Measurements from ENCODE around the gene TNNI2. TPM values are rescaled to one million over a fixed set of nuclear protein-coding genes. Genes with fewer than 3 reads are reported as not detected.
A peak's percentile ranks its signal among the peaks of the same experiment; 100 is the strongest.

The TNNI2 gene
- total RNA-seq (0.73 and 2.4 TPM in 2 replicates), polyA plus RNA-seq (5.5 and 10.9 TPM in 2 replicates)

DNA sequence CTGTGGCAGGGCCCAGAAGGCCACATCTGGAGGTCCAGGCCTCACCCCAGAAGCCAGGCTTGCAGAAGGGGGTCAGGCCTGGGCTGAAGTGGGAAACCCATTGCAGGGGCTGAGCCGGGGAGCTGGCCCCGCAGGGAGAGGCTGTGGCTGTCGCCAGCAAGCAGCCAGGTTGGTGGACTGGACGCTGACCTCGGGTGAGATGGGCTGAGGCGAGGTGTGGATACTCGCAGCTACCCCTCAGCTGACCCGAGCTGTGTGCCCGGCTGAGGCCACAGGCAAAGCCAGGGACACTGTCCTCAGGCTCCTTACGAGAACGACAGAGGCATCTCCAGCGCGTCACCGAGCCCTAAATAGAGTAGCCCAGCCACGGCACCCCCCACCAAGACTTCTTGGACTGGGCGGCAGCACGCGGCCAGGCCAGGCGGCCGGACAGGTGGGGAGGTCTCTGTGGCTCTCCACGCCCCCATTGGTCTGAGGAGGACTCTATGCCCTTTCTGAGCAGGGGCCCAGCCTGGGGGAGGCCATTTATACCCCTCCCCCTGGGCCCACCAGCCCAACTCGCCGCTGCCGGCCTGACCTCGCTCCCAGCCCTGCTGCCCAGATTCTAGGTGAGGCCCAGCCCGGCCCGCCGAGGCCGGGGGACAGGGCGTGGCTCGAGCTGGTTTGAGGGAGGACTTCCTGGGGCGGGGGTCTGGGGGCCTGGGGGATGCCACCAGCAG lies at the start of gene TNNI2:
TNNI2 (plus strand) TSS at position 556 of the 719 bp plus-strand sequence. CDS start 716 bp downstream, outside the sequence.
- DNase-seq (ENCODE audit: low spot score), result no peak
- no peak within 1 kb of the TSS for H3K4me3 ChIP-seq
- TF ChIP-seq, protein P1, sequence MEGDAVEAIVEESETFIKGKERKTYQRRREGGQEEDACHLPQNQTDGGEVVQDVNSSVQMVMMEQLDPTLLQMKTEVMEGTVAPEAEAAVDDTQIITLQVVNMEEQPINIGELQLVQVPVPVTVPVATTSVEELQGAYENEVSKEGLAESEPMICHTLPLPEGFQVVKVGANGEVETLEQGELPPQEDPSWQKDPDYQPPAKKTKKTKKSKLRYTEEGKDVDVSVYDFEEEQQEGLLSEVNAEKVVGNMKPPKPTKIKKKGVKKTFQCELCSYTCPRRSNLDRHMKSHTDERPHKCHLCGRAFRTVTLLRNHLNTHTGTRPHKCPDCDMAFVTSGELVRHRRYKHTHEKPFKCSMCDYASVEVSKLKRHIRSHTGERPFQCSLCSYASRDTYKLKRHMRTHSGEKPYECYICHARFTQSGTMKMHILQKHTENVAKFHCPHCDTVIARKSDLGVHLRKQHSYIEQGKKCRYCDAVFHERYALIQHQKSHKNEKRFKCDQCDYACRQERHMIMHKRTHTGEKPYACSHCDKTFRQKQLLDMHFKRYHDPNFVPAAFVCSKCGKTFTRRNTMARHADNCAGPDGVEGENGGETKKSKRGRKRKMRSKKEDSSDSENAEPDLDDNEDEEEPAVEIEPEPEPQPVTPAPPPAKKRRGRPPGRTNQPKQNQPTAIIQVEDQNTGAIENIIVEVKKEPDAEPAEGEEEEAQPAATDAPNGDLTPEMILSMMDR (IDR thresholded peaks at IDR 0.05; ENCODE audit: poor library complexity), result no peak
- TF ChIP-seq EZH2 (IDR thresholded peaks at IDR 0.05; ENCODE audit: borderline replicate concordance) (no peak), EZH2phosphoT487 (IDR thresholded peaks at IDR 0.05; ENCODE audit: low read depth, severe bottlenecking, unreplicated experiment) (no peak)
- no peaks in the 10 kb centered on the region for H4K20me1 ChIP-seq (ENCODE audit: insufficient read depth, poor library complexity, severe bottlenecking)
- H2AFZ ChIP-seq, result no peak within 1 kb of the TSS
- H3K4me1 ChIP-seq (ENCODE audit: insufficient read depth), result peaks cover 26% of the 10 kb centered on the region
- H3K4me2 ChIP-seq, result peak within 1 kb of the TSS; percentile 6
- H3K27me3 ChIP-seq, result no peaks in the 10 kb centered on the region
- peak within 1 kb of the TSS; percentile 55 for H3K27ac ChIP-seq
- H3K79me2 ChIP-seq, result no peaks in the 10 kb centered on the region
- no peaks in the 10 kb centered on the region for H3K36me3 ChIP-seq (replicated peaks; ENCODE audit: insufficient read depth, low read depth)
- no peaks in the 10 kb centered on the region for H3K9me2 ChIP-seq (replicated peaks; ENCODE audit: insufficient read depth)
- H3K9me3 ChIP-seq (ENCODE audit: low read depth), result no peaks in the 10 kb centered on the region
- WGBS (ENCODE audit: low lambda C conversion rate, missing lambda C conversion rate), result 91% methylated on average over 29 of the region's 32 CpGs

DNA sequence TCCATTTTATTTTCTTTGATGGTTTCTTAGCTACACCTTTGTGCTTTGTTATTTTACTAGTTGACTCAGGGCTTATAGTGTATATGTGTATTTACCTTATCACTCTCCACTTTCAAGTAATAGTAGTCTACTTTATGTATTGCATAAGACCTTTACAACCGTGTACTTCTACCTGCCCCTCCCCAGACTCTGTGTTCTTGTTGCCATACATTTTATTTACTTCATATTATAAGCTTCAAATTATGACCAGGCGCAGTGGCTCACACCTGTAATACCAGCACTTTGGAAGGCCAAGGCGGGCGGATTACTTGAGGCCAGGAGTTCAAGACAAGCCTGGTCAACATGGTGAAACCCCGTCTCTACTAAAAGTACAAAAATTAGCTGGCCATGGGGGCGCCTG lies 46.9 kb upstream of the TNNI2 start:
- DNase-seq (ENCODE audit: low spot score), result no peak
- Histone ChIP-seq H3K4me1 (ENCODE audit: insufficient read depth) (no peaks in the 10 kb centered on the region), H3K27ac (no peak overlapping the region), H2AFZ (no peak overlapping the region), H3K79me2 (no peaks in the 10 kb centered on the region), H3K4me3 (no peak overlapping the region), H3K27me3 (no peaks in the 10 kb centered on the region), H3K9me2 (replicated peaks; ENCODE audit: insufficient read depth) (no peaks in the 10 kb centered on the region), H3K36me3 (replicated peaks; ENCODE audit: insufficient read depth, low read depth) (no peaks in the 10 kb centered on the region), H3K4me2 (no peak overlapping the region), H3K9me3 (ENCODE audit: low read depth) (no peaks in the 10 kb centered on the region), H4K20me1 (ENCODE audit: insufficient read depth, poor library complexity, severe bottlenecking) (no peaks in the 10 kb centered on the region)
- TF ChIP-seq EZH2 (IDR thresholded peaks at IDR 0.05; ENCODE audit: borderline replicate concordance) (no peak), EZH2phosphoT487 (IDR thresholded peaks at IDR 0.05; ENCODE audit: low read depth, severe bottlenecking, unreplicated experiment) (no peak)
- TF ChIP-seq, protein P1 (IDR thresholded peaks at IDR 0.05; ENCODE audit: poor library complexity), result no peak
- WGBS (ENCODE audit: low lambda C conversion rate, missing lambda C conversion rate), result 66% methylated on average over 6 of the region's 6 CpGs

DNA sequence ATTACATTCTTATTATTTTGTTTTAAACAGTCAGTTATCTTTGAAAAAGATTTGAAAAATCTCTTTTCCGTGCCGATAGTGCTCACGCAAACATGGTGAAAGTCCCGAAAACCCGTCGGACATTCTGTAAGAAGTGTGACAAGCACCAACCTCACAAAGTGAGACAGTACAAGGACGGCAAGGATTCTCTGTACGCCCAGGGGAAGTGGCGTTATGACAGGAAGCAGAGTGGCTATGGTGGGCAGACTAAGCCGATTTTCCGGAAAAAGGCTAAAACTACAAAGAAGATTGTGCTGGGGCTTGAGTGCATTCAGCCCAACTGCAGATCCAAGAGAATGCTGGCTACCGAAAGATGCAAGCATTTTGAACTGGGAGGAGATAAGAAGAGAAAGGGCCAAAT lies 46.3 kb upstream of the TNNI2 start:
- no peak overlapping the region for H3K4me3 ChIP-seq
- DNase-seq (ENCODE audit: low spot score), result no peak
- no peaks in the 10 kb centered on the region for H3K9me2 ChIP-seq (replicated peaks; ENCODE audit: insufficient read depth)
- TF ChIP-seq EZH2phosphoT487 (IDR thresholded peaks at IDR 0.05; ENCODE audit: low read depth, severe bottlenecking, unreplicated experiment) (no peak), EZH2 (IDR thresholded peaks at IDR 0.05; ENCODE audit: borderline replicate concordance) (no peak)
- TF ChIP-seq, protein P1 (IDR thresholded peaks at IDR 0.05; ENCODE audit: poor library complexity), result no peak
- H3K9me3 ChIP-seq (ENCODE audit: low read depth), result no peaks in the 10 kb centered on the region
- H4K20me1 ChIP-seq (ENCODE audit: insufficient read depth, poor library complexity, severe bottlenecking), result no peaks in the 10 kb centered on the region
- no peaks in the 10 kb centered on the region for H3K79me2 ChIP-seq
- H2AFZ ChIP-seq, result no peak overlapping the region
- H3K36me3 ChIP-seq (replicated peaks; ENCODE audit: insufficient read depth, low read depth), result no peaks in the 10 kb centered on the region
- H3K4me1 ChIP-seq (ENCODE audit: insufficient read depth), result no peaks in the 10 kb centered on the region
- H3K27ac ChIP-seq, result no peak overlapping the region
- H3K4me2 ChIP-seq, result no peak overlapping the region
- 85% methylated on average over 12 of the region's 12 CpGs for WGBS (ENCODE audit: low lambda C conversion rate, missing lambda C conversion rate)
- H3K27me3 ChIP-seq, result no peaks in the 10 kb centered on the region

Data from hepatocyte (in vitro differentiated cells).